Measurements from ENCODE around the gene METTL25B. TPM values are rescaled to one million over a fixed set of nuclear protein-coding genes. Genes with fewer than 3 reads are reported as not detected.

METTL25B gene
- total RNA-seq, 1 donor, result 8.3 TPM

GRCh38 chr1:156742017-156742416, 13.7 kb downstream of the METTL25B start:
- Histone ChIP-seq H4K20me1 (ENCODE audit: insufficient read depth, low read length) (no peaks in the 10 kb centered on the region), H2AFZ (ENCODE audit: low read length) (no peak overlapping the region), H3K27ac (ENCODE audit: low read depth, low read length) (peak overlapping the region; percentile 69), H3K79me2 (ENCODE audit: insufficient read depth, low read length) (peaks cover 59% of the 10 kb centered on the region), H3K27me3 (ENCODE audit: insufficient read depth, low read length) (no peaks in the 10 kb centered on the region), H3K36me3 (ENCODE audit: insufficient read depth, low read length) (peaks cover 60% of the 10 kb centered on the region), H3K4me1 (ENCODE audit: insufficient read depth, low read length) (peaks cover 26% of the 10 kb centered on the region), H3K4me3 (ENCODE audit: insufficient read depth, low read length) (no peak overlapping the region), H3K9me3 (ENCODE audit: low read depth, low read length) (no peaks in the 10 kb centered on the region), H3K4me2 (ENCODE audit: insufficient read depth, low read length) (no peak overlapping the region)
- DNase-seq (ENCODE audit: insufficient read length, low spot score, missing footprints), result no peak
- no peak for TF ChIP-seq CTCF (IDR thresholded peaks at IDR 0.05; ENCODE audit: extremely low read depth, low read depth, low read length)

GRCh38 chr1:156742801-156743200, 14.5 kb downstream of the METTL25B start:
- H3K4me2 ChIP-seq (ENCODE audit: insufficient read depth, low read length), result no peak overlapping the region
- no peaks in the 10 kb centered on the region for H3K9me3 ChIP-seq (ENCODE audit: low read depth, low read length)
- peaks cover 33% of the 10 kb centered on the region for H3K4me1 ChIP-seq (ENCODE audit: insufficient read depth, low read length)
- H3K4me3 ChIP-seq (ENCODE audit: insufficient read depth, low read length), result no peak overlapping the region
- H3K27me3 ChIP-seq (ENCODE audit: insufficient read depth, low read length), result no peaks in the 10 kb centered on the region
- no peaks in the 10 kb centered on the region for H4K20me1 ChIP-seq (ENCODE audit: insufficient read depth, low read length)
- peaks cover 55% of the 10 kb centered on the region for H3K36me3 ChIP-seq (ENCODE audit: insufficient read depth, low read length)
- no peak for DNase-seq (ENCODE audit: insufficient read length, low spot score, missing footprints)
- no peak for TF ChIP-seq CTCF (IDR thresholded peaks at IDR 0.05; ENCODE audit: extremely low read depth, low read depth, low read length)
- no peak overlapping the region for H2AFZ ChIP-seq (ENCODE audit: low read length)
- H3K27ac ChIP-seq (ENCODE audit: low read depth, low read length), result no peak overlapping the region
- peaks cover 67% of the 10 kb centered on the region for H3K79me2 ChIP-seq (ENCODE audit: insufficient read depth, low read length)

- no peaks in the 10 kb centered on the region for H3K27me3 ChIP-seq (ENCODE audit: insufficient read depth, low read length)
- no peak overlapping the region for H3K4me2 ChIP-seq (ENCODE audit: insufficient read depth, low read length)
- H3K27ac ChIP-seq (ENCODE audit: low read depth, low read length), result no peak overlapping the region
- peaks cover 48% of the 10 kb centered on the region for H3K36me3 ChIP-seq (ENCODE audit: insufficient read depth, low read length)
- no peak for TF ChIP-seq CTCF (IDR thresholded peaks at IDR 0.05; ENCODE audit: extremely low read depth, low read depth, low read length)
- no peak overlapping the region for H3K4me3 ChIP-seq (ENCODE audit: insufficient read depth, low read length)
- peaks cover 41% of the 10 kb centered on the region for H3K4me1 ChIP-seq (ENCODE audit: insufficient read depth, low read length)
- DNase-seq (ENCODE audit: insufficient read length, low spot score, missing footprints), result no peak
- H3K9me3 ChIP-seq (ENCODE audit: low read depth, low read length), result no peaks in the 10 kb centered on the region
- H4K20me1 ChIP-seq (ENCODE audit: insufficient read depth, low read length), result no peaks in the 10 kb centered on the region
- peaks cover 73% of the 10 kb centered on the region for H3K79me2 ChIP-seq (ENCODE audit: insufficient read depth, low read length)
- H2AFZ ChIP-seq (ENCODE audit: low read length), result no peak overlapping the region
Measured at GRCh38 chr1:156743367-156744302, 15.4 kb downstream of the METTL25B start.

- H3K4me1 ChIP-seq (ENCODE audit: insufficient read depth, low read length), result peaks cover 48% of the 10 kb centered on the region
- H3K4me2 ChIP-seq (ENCODE audit: insufficient read depth, low read length), result no peak overlapping the region
- H2AFZ ChIP-seq (ENCODE audit: low read length), result no peak overlapping the region
- H3K36me3 ChIP-seq (ENCODE audit: insufficient read depth, low read length), result peaks cover 45% of the 10 kb centered on the region
- no peaks in the 10 kb centered on the region for H3K9me3 ChIP-seq (ENCODE audit: low read depth, low read length)
- H3K27me3 ChIP-seq (ENCODE audit: insufficient read depth, low read length), result no peaks in the 10 kb centered on the region
- TF ChIP-seq CTCF (IDR thresholded peaks at IDR 0.05; ENCODE audit: extremely low read depth, low read depth, low read length), result no peak
- H3K27ac ChIP-seq (ENCODE audit: low read depth, low read length), result peak overlapping the region; percentile 100
- DNase-seq (ENCODE audit: insufficient read length, low spot score, missing footprints), result no peak
- no peaks in the 10 kb centered on the region for H4K20me1 ChIP-seq (ENCODE audit: insufficient read depth, low read length)
- H3K79me2 ChIP-seq (ENCODE audit: insufficient read depth, low read length), result peaks cover 74% of the 10 kb centered on the region
- H3K4me3 ChIP-seq (ENCODE audit: insufficient read depth, low read length), result no peak overlapping the region
Measured at GRCh38 chr1:156744344-156744743, 16.1 kb downstream of the METTL25B start.

Data from osteoblast (primary cell).